H54 (cell line): Measurements from ENCODE around the gene CAPS.

Experiments
- DNase-seq: peaks from one replicate; pipeline ENCODE4 v3.0.0; 2011; ENCODE audit warnings: low spot score, mixed read lengths; ENCODE audit not compliant: insufficient read length
- FAIRE-seq: peaks from 3 replicates; lab custom pipeline; 2011; peaks lifted over from hg19 to GRCh38; lab: Jason Lieb, UNC
- POLR2A ChIP-seq: IDR thresholded peaks from 2 replicates; pipeline ENCODE4 v1.6.1; 2011; ENCODE audit warnings: low read depth, mild to moderate bottlenecking, low read length

Gene CAPS

DNA sequence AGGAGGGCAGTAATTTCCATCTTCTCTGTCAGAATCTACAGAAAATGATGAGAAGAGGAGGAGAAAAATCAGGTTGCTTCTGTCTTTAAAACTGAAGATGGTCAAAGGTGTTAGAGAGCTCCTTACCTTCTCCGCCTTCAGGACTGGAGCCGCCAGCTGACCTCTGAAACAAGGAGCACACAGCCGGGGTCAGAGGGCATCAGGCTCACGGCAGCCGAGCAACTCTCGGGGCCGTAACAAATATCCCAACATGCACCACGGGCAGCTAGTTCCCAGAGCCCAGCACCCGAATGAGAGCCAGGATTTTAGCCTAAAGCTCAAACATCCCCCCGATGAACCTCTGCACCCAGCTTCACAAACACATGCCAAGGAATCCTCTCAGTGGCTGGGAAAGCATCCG lies 27.6 kb downstream of the CAPS start:
- no peak for DNase-seq
- TF ChIP-seq POLR2A, result no peak
- FAIRE-seq, result no peak

DNA sequence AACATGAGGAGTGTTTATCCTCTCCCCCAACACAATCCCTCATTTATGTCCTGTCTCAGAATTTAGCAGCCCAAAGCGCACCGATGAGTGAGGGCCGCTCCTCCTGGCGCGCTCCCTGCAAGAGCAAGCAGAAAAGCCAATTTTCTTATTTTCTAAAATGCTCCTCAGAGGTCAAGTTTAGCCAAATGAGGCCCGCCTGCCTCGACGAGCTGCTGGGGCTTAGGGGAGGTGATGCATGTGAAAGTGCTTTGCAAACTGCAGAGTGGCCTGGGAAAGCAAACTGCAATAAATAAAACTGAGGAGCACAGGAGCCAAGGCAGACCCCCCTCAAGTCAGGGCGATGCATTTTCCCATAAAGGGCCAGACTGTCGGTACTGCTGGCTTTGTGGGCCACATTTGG lies 29.0 kb downstream of the CAPS start:
- DNase-seq, result no peak
- no peak for FAIRE-seq
- no peak for TF ChIP-seq POLR2A

DNA sequence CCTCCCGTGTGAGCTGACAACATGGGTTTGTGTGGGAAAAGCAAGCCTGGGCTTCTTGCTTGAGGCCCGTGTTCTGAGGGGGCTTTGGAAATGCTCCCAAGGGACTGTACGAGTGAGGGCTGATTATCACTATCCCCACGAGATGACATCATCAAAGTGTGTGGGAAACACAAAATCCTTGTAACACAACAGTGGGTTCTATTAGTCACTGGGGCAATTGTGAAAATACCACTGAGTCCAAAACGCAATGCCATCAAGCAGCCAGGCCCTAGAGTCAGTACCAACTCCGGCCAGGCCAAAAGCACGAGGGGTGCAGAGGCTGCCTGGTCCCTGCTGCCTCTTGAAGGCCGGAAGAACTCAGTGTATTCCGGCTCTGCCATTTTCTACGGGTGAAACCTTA lies 29.6 kb downstream of the CAPS start:
- TF ChIP-seq POLR2A, result no peak
- no peak for DNase-seq
- FAIRE-seq, result no peak

DNA sequence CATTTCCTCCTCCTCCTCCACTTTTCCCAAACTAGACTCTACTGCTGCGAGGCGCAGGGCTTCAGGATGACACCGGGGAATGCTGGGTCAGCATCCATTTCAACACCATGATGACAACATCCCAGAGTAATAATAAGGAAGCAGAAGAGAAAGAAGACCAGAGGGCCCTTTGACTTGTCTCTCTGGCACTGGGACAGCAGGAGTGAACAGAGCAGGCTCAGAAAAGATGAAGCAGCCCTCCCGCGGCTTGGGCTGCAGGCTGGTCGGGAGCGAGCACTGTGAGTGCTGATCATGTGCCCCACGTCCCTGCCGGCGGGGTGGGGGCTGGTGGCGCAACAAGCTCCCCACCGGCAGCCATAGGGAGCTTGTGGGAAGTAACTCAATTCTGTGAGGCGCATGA lies 33.4 kb downstream of the CAPS start:
- no peak for TF ChIP-seq POLR2A
- DNase-seq, result no peak
- no peak for FAIRE-seq

DNA sequence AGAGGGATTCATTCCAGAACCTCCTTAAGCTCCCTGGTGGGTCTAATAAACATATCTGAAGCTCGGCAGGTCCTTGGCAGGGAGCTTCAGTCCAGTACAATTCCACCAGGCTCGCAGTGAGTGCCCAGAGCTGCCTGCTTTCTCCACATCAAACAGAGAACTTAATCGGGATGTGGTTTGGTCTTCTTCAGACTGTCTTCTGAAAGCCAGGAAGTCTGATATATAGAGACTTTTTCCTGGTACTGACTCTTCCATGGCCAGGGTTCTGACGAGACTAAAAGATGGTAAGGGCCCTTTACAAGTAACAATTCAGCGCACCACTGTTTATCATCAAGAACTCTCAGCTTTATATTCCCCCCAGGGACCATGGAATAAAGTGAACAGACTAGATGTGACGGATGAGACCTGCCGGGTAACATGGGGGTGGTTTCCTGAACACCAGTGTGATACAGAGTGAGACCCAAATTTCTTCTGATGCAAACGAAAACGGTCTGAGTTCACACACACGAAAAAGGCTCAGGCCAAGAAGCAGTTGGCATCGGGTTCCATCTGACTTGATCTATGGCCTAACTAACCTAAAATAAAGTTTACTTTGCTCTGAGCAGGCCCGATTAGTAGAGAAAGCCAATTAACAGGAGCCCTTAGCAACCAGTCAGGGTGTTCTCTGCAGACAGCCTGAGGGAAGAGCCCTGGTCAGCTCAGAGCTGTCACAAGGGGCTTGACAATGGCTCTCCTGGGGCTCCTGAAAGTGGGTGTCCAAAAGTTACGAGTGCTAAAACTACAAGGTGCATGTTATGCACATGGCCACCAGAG lies 34.9 kb downstream of the CAPS start:
- FAIRE-seq, result no peak
- no peak for TF ChIP-seq POLR2A
- no peak for DNase-seq

DNA sequence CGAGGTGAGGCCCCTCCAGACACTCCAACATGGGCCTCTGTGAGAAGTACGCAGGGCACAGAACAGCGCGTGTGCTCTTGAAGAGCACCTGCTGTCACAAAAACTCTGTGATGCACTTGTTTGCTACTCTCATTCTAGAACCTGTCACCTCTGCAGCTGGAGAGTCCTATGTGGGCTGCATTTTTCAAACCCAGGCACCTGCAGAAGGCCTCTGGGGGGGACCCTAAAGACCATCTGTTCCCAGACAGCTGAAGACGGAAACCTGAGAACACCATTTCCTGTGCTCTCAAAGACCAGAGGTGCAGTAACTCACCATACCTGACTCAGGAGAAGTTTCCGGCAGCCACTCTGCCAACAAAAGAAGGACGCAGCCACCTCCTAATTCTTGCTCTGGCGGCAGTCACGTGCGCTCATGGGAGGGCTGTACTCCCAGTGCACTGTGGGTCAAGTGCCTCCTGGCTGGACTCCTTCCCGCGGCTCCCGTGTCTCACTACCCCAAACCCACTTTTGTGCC lies 35.8 kb downstream of the CAPS start:
- TF ChIP-seq POLR2A, result no peak
- DNase-seq (no peak), FAIRE-seq (no peak)

DNA sequence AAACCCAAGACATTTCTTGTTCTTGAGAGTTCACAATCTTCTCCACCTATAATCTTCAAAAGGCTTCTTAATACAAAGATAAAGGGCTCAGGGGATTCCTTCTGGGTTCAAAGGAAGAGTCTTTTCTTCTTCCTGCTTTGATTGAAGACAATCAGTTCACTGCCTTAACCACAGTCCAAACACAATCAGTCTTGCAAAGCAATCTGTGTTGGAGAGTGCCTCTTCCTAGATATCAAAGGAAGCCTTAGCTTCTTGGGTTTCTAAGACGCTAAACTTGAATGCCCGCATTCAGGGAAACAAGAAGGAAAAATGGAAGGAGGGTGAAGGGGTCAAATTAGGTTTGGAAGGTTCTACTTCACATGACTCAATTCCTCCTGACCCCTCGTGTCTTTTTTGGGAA lies 36.7 kb downstream of the CAPS start:
- DNase-seq (no peak), FAIRE-seq (no peak)
- TF ChIP-seq POLR2A, result no peak

DNA sequence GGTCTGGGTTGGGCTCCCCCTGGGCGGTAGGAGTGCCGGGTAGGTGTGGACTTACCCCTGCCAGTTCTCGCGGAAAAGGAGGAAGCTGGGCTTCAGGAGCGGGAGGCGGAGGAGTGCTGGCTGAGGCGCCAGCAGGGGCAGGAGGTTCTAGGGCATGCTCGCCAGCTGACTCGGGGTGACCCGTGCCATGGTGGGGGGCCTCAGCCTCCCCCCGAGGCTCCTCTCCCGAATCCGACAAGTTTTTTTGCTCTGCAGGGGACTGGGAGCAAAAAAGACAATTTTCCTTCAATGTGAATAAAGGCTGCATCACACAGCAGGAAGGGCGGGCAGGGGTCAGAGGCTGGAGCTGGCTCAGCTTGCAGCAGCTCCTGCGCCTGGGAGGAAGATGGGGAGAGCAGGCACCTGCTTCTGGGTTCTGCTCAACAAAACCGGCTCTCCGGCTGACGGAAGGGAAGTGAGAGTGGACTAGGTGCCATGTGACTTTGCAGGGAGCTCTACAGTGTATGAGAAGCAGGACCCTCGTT lies 37.3 kb downstream of the CAPS start:
- TF ChIP-seq POLR2A, result no peak
- DNase-seq (no peak), FAIRE-seq (no peak)

DNA sequence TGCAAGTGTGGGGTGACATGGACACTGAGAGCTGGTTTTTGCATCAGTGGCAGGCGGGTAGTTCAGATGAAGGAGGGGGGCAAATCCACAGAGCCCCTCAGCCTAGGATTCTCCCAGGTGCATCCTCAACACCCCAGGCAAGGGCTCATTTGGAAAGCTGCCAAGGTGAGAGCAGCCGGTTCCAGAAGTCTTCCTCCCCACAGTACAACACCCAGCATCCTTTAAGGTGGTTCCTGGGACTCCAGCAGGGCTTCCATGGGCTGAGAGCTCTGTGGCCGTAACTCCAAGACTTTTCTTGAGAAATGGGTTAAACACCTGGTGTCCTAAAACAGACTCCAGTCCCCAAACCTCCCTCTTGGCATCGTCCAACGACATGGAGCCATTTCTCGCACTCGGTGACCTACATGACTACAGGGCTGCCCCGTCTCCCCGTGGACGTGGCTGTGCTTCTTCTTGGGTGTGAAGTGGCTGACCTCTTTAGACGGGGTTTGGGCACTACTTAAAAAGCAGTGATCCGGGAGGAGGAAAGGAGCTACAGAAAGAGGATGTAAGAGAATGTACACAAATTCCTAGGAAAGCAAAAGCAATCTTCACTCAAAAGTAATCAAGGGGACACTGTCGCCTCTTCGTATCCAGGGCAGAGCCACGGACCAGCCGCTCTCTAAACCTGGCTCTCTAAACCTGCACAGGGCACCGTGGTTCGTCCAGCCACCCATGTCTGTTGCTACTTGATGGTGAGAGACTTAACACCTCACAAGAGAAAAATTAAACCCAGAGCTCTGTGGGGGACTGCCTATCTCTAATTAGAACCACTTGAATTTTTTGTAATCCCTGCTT lies 38.4 kb downstream of the CAPS start:
- TF ChIP-seq POLR2A, result no peak
- no peak for FAIRE-seq
- no peak for DNase-seq

DNA sequence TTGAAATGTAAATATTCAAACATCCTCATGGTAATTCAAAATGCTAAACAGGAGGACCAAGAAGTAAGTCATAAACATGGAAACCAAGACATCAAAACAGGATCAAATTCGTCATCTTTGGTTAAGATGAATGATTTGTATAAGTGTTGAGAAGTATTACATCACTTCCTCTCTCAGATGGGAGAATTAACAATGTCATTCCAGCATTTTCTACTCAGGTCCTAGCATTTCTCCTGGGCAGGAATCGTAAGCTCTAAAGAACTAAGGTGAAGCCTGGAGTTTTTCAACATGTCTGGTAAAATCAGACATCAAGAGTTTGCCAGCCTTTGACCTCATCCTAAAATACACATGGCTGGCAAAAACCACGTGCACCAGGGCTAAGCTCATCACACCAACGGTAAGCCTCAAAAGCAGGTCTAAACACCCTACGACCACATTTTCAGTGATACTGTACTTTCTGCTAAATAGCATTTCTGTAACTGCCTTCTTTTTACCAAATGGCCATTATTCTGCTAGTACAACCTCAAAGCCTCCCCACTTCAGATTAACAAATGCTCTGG lies 39.1 kb downstream of the CAPS start:
- no peak for DNase-seq
- no peak for TF ChIP-seq POLR2A
- FAIRE-seq, result no peak

DNA sequence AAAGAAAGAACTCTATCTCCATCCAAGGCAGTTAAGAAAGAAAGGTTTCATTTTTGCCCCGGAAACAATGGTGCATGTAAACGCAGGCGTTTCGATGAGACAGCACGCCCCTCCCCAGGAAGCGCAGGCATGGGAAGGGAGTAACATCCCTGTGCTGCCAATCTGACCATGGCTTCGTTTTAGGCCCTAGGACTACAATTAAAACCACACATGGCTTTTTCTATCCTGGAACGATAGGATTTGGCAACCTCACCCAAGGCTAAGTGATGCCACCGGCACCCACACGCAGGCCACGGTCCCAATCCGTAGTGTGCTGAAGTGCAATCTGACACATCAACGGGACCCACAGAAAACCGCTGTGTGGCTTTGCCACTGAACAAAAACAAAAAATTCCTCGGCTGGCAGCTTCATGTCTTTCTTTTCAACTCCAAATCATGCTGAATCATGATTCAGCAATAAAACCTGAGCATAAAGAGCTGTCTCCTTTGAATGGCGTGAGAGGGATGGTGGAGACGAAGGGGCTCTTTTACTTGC lies 39.7 kb downstream of the CAPS start:
- no peak for FAIRE-seq
- TF ChIP-seq POLR2A, result no peak

DNA sequence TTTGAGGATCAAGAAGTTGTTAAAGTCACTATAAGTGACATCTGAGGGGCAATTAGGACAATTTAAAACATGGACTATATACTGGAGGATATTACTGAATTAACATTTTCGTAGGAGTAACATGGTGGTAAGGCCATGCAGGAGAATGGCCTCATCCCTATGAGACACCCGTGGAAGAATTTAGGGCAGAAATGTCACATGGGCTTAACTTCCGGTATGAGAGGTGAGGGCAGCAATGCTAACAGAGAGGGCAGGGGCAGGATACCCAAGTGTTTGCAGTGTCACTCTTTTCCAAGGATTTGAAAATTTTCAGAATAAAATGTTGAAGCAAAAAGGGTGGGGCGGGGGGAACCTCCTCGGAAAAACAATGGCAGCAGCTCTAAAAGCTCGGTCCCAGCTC lies 40.2 kb downstream of the CAPS start:
- TF ChIP-seq POLR2A, result no peak
- no peak for DNase-seq
- FAIRE-seq, result no peak

More for the DNA sequence above, 39.7 kb downstream of the CAPS start:
- DNase-seq, result no peak

DNA sequence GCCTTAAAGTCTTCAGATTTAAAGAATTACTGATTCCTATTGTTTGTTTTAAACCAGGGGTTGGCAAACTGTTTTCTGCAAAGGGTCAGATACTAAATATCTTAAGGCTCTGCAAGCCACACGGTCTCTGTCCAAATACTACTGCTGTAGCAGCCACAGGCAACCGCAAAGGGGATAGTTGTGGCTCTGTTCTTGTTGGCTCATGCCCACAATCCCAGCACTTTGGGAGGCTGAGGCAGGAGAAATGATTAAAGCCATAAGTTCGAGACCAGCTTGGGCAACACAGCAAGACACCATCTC lies 41.5 kb downstream of the CAPS start:
- TF ChIP-seq POLR2A, result no peak
- DNase-seq (no peak), FAIRE-seq (no peak)

DNA sequence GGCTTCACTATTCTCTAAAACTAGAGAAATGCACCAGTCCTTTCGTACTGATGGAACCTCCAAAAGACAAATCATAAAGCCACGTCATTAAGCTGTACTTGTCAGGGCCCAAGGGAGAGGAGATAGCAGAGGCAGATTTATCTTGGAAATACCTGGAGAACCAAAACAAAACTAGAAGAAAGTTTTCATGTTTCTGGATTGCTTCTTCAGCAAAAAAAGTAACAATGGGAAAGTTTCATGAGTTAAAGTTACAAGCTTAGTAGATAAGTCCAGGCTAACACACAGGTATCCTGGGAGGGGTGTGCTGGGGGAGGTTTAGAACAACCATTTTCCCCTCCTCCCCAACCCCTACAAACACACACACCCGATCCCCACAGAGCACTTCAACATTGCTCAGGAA lies 42.3 kb downstream of the CAPS start:
- no peak for DNase-seq
- no peak for TF ChIP-seq POLR2A
- FAIRE-seq, result no peak

DNA sequence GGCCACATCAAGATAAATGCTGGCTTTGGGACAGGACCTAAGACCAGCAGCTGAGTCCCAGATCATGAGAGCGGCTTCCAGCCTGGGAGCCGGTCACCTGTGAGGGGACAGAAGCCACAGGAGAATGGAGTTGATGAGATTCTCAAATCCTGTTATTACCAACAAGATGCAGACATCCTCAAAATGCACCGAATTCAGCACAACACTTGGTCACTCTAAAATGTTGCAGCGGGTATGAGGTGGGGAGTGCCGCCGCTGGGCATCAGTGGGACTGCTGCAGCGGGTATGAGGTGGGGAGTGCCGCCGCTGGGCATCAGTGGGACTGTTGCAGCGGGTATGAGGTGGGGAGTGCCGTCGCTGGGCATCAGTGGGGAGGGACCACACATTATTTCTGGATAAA lies 42.7 kb downstream of the CAPS start:
- TF ChIP-seq POLR2A, result no peak
- FAIRE-seq (no peak), DNase-seq (no peak)
